ENCODE data around the gene KCNE4.

Gene KCNE4

GRCh38 chr2:223020971-223021675 lies 30.9 kb upstream of the KCNE4 start:
- no peak overlapping the region for H3K9ac ChIP-seq (ENCODE audit: low read depth in 1 of 2, low read length in 2 of 2)
- no peak overlapping the region for H3K27ac ChIP-seq (ENCODE audit: low read depth, low read length)
- no peaks in the 10 kb centered on the region for H3K4me1 ChIP-seq (ENCODE audit: control insufficient read depth in 1 of 2, insufficient read depth in 2 of 2, low read length in 2 of 2)
- H3K4me3 ChIP-seq (ENCODE audit: low read depth in 1 of 2, low read length in 2 of 2), result no peak overlapping the region
- no peaks in the 10 kb centered on the region for H3K9me3 ChIP-seq (ENCODE audit: control insufficient read depth in 1 of 2, low read length in 2 of 2)
- H3K27me3 ChIP-seq (ENCODE audit: control insufficient read depth in 1 of 2, insufficient read depth in 2 of 2, low read length in 2 of 2), result no peaks in the 10 kb centered on the region
- no peaks in the 10 kb centered on the region for H3K36me3 ChIP-seq (ENCODE audit: control insufficient read depth in 1 of 2, insufficient read depth in 2 of 2, low read length in 2 of 2)

DNA sequence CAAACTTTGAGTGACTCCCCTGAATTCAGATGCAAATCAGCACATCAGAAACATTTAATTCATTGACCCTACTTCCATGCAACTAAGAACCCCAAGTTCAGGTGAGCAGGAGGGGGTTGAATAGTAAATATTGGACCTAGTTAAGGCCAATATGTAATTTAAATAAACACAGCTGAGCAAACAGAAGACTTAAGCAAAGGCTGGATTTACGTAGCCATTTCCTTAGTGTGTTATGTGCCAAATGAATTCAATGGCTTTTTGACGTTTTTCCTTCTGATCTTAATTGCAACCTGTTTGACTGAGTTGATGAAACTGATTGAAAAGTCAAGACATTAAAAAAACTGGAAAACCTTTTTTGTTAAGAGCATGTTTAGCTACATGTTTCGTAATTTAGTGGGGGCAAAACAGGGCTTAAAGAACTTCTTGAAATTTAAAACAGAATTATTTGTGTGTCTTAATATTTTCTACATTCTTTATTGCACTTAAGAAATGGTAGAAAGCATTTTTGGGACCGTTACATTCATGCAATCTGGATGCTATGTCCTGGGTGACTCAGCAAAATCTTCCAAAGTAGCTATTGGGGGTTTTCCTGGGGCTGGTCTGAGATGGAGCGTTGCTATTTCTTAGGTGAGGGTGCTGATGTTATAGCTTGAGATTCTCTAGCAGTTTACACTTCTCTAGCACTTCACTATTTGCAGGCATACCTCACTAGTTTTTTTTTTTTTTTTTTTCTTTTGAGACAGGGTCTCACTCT lies 25.5 kb upstream of the KCNE4 start:
- no peaks in the 10 kb centered on the region for H3K36me3 ChIP-seq (ENCODE audit: control insufficient read depth in 1 of 2, insufficient read depth in 2 of 2, low read length in 2 of 2)
- no peak overlapping the region for H3K27ac ChIP-seq (ENCODE audit: low read depth, low read length)
- H3K4me3 ChIP-seq (ENCODE audit: low read depth in 1 of 2, low read length in 2 of 2), result no peak overlapping the region
- H3K9ac ChIP-seq (ENCODE audit: low read depth in 1 of 2, low read length in 2 of 2), result no peak overlapping the region
- no peaks in the 10 kb centered on the region for H3K4me1 ChIP-seq (ENCODE audit: control insufficient read depth in 1 of 2, insufficient read depth in 2 of 2, low read length in 2 of 2)
- H3K9me3 ChIP-seq (ENCODE audit: control insufficient read depth in 1 of 2, low read length in 2 of 2), result no peaks in the 10 kb centered on the region
- H3K27me3 ChIP-seq (ENCODE audit: control insufficient read depth in 1 of 2, insufficient read depth in 2 of 2, low read length in 2 of 2), result no peaks in the 10 kb centered on the region

DNA sequence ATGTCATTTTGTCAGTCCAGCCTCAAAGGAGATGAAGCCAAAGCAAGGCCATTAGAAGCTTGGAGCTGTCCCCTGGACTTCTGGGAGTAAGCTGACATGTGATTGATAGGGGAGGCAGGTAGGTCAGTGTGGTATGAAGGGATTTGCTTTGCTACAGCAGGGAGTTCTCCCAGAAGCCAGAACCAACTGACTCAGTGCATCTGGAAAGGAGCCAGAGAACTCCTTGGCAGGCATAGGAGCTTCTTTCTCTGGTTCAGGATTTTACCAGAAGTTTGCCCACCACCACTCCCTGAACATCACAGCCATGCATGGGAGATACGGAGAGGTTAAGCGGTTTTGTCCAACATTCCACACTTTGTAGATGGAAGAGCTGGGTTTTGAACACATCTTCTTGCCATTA lies 24.5 kb upstream of the KCNE4 start:
- Histone ChIP-seq H3K27me3 (ENCODE audit: control insufficient read depth in 1 of 2, insufficient read depth in 2 of 2, low read length in 2 of 2) (no peaks in the 10 kb centered on the region), H3K36me3 (ENCODE audit: control insufficient read depth in 1 of 2, insufficient read depth in 2 of 2, low read length in 2 of 2) (no peaks in the 10 kb centered on the region), H3K4me1 (ENCODE audit: control insufficient read depth in 1 of 2, insufficient read depth in 2 of 2, low read length in 2 of 2) (no peaks in the 10 kb centered on the region), H3K27ac (ENCODE audit: low read depth, low read length) (no peak overlapping the region), H3K4me3 (ENCODE audit: low read depth in 1 of 2, low read length in 2 of 2) (no peak overlapping the region), H3K9me3 (ENCODE audit: control insufficient read depth in 1 of 2, low read length in 2 of 2) (peaks cover 0 to 5% of the 10 kb centered on the region in 2 donors), H3K9ac (ENCODE audit: low read depth in 1 of 2, low read length in 2 of 2) (no peak overlapping the region)

DNA sequence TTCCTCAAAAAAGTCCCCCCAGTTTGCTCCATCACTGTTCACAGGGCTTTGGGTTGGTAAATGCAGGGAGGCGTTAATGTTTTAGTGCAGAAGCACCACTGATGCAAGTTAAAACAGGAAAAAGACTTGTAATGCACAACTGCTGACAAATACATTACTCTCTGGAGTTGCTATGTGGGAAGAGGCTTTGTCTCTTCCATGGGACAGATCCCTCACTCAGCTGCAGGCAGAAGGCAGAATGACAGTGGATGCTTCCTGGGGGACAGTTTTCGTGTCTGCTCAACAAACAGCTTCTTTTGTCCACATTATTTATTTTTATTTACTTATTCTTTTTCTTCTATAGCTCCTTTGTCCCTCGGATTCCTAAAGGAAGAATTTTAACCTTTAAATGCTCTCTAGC lies 22.7 kb upstream of the KCNE4 start:
- H3K4me3 ChIP-seq (ENCODE audit: low read depth in 1 of 2, low read length in 2 of 2), result no peak overlapping the region

GRCh38 chr2:223032187-223033142 lies 19.5 kb upstream of the KCNE4 start:
- no peak overlapping the region for H3K4me3 ChIP-seq (ENCODE audit: low read depth in 1 of 2, low read length in 2 of 2)
- H3K4me1 ChIP-seq (ENCODE audit: control insufficient read depth in 1 of 2, insufficient read depth in 2 of 2, low read length in 2 of 2), result no peaks in the 10 kb centered on the region
- no peaks in the 10 kb centered on the region for H3K27me3 ChIP-seq (ENCODE audit: control insufficient read depth in 1 of 2, insufficient read depth in 2 of 2, low read length in 2 of 2)
- no peak overlapping the region for H3K27ac ChIP-seq (ENCODE audit: low read depth, low read length)
- H3K9ac ChIP-seq (ENCODE audit: low read depth in 1 of 2, low read length in 2 of 2), result no peak overlapping the region
- no peaks in the 10 kb centered on the region for H3K36me3 ChIP-seq (ENCODE audit: control insufficient read depth in 1 of 2, insufficient read depth in 2 of 2, low read length in 2 of 2)
- peaks cover 0 to 5% of the 10 kb centered on the region in 2 donors for H3K9me3 ChIP-seq (ENCODE audit: control insufficient read depth in 1 of 2, low read length in 2 of 2)

More for the DNA sequence above, 22.7 kb upstream of the KCNE4 start:
- Histone ChIP-seq H3K9ac (ENCODE audit: low read depth in 1 of 2, low read length in 2 of 2) (no peak overlapping the region), H3K9me3 (ENCODE audit: control insufficient read depth in 1 of 2, low read length in 2 of 2) (peaks cover 0 to 5% of the 10 kb centered on the region in 2 donors), H3K27me3 (ENCODE audit: control insufficient read depth in 1 of 2, insufficient read depth in 2 of 2, low read length in 2 of 2) (no peaks in the 10 kb centered on the region), H3K4me1 (ENCODE audit: control insufficient read depth in 1 of 2, insufficient read depth in 2 of 2, low read length in 2 of 2) (no peaks in the 10 kb centered on the region), H3K36me3 (ENCODE audit: control insufficient read depth in 1 of 2, insufficient read depth in 2 of 2, low read length in 2 of 2) (no peaks in the 10 kb centered on the region), H3K27ac (ENCODE audit: low read depth, low read length) (no peak overlapping the region)

DNA sequence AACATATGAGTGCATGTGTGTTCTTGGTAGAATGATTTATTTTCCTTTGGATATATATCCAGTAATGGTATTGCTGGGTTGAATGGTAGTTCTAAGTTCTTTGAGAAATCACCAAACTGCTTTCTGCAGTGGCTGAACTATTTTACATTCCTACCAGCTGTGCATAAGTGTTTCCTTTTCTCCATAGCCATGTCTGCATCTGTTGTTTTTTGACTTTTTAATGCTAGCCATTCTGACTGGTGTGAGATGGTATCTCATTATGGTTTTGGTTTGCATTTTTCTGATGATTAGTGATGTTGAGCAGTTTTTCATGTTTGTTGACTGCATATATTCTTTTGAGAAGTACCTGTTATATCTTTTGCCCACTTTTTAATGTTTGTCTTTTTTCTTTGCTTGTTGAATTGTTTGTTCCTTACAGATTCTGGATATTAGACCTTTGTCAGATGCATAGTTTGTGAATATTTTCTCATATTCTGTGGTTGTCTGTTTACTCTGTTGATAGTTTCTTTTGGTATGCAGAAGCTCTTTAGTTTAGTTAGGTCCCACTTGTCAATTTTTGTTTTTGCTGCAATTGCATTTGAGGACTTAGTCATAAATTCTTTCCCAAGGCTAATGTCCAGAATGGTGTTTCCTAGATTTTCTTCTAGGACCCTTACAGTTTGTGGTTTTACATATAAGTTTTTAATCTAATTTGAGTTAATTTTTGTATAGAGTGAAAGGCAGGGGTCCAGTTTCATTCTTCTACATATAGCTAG lies 17.6 kb upstream of the KCNE4 start:
- peaks cover 0 to 5% of the 10 kb centered on the region in 2 donors for H3K9me3 ChIP-seq (ENCODE audit: control insufficient read depth in 1 of 2, low read length in 2 of 2)
- no peak overlapping the region for H3K9ac ChIP-seq (ENCODE audit: low read depth in 1 of 2, low read length in 2 of 2)
- H3K36me3 ChIP-seq (ENCODE audit: control insufficient read depth in 1 of 2, insufficient read depth in 2 of 2, low read length in 2 of 2), result no peaks in the 10 kb centered on the region
- no peak overlapping the region for H3K27ac ChIP-seq (ENCODE audit: low read depth, low read length)
- no peaks in the 10 kb centered on the region for H3K27me3 ChIP-seq (ENCODE audit: control insufficient read depth in 1 of 2, insufficient read depth in 2 of 2, low read length in 2 of 2)
- H3K4me3 ChIP-seq (ENCODE audit: low read depth in 1 of 2, low read length in 2 of 2), result no peak overlapping the region
- no peaks in the 10 kb centered on the region for H3K4me1 ChIP-seq (ENCODE audit: control insufficient read depth in 1 of 2, insufficient read depth in 2 of 2, low read length in 2 of 2)

GRCh38 chr2:223036790-223037444 lies 15.1 kb upstream of the KCNE4 start:
- no peaks in the 10 kb centered on the region for H3K4me1 ChIP-seq (ENCODE audit: control insufficient read depth in 1 of 2, insufficient read depth in 2 of 2, low read length in 2 of 2)
- no peak overlapping the region for H3K4me3 ChIP-seq (ENCODE audit: low read depth in 1 of 2, low read length in 2 of 2)
- H3K27me3 ChIP-seq (ENCODE audit: control insufficient read depth in 1 of 2, insufficient read depth in 2 of 2, low read length in 2 of 2), result no peaks in the 10 kb centered on the region
- no peaks in the 10 kb centered on the region for H3K36me3 ChIP-seq (ENCODE audit: control insufficient read depth in 1 of 2, insufficient read depth in 2 of 2, low read length in 2 of 2)
- peaks cover 0 to 5% of the 10 kb centered on the region in 2 donors for H3K9me3 ChIP-seq (ENCODE audit: control insufficient read depth in 1 of 2, low read length in 2 of 2)
- no peak overlapping the region for H3K27ac ChIP-seq (ENCODE audit: low read depth, low read length)
- H3K9ac ChIP-seq (ENCODE audit: low read depth in 1 of 2, low read length in 2 of 2), result no peak overlapping the region

- H3K36me3 ChIP-seq (ENCODE audit: control insufficient read depth in 1 of 2, insufficient read depth in 2 of 2, low read length in 2 of 2), result no peaks in the 10 kb centered on the region
- H3K4me1 ChIP-seq (ENCODE audit: control insufficient read depth in 1 of 2, insufficient read depth in 2 of 2, low read length in 2 of 2), result no peaks in the 10 kb centered on the region
- no peak overlapping the region for H3K27ac ChIP-seq (ENCODE audit: low read depth, low read length)
- H3K9ac ChIP-seq (ENCODE audit: low read depth in 1 of 2, low read length in 2 of 2), result no peak overlapping the region
- no peaks in the 10 kb centered on the region for H3K27me3 ChIP-seq (ENCODE audit: control insufficient read depth in 1 of 2, insufficient read depth in 2 of 2, low read length in 2 of 2)
- H3K9me3 ChIP-seq (ENCODE audit: control insufficient read depth in 1 of 2, low read length in 2 of 2), result peaks cover 0 to under 1% of the 10 kb centered on the region in 2 donors
- H3K4me3 ChIP-seq (ENCODE audit: low read depth in 1 of 2, low read length in 2 of 2), result no peak overlapping the region
Measured at GRCh38 chr2:223037445-223037800, 14.6 kb upstream of the KCNE4 start.

DNA sequence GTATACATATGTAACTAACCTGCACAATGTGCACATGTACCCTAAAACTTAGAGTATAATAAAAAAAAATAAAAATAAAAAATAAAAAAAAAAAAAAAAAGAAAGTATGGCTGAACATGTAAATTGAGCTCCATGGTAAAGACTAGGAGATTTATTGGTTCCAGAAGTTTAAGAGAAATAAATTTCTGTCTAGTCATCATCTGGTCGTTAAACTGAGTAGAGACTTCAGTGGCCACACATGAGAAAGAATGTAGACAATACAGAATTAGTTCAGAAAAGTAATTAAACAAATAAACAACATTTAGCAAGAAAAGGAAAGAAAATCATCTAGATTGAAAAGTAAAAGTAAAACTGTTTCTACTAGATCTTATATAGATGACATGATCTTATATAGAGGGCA lies 12.4 kb upstream of the KCNE4 start:
- H3K9ac ChIP-seq (ENCODE audit: low read depth in 1 of 2, low read length in 2 of 2), result no peak overlapping the region
- no peak overlapping the region for H3K4me3 ChIP-seq (ENCODE audit: low read depth in 1 of 2, low read length in 2 of 2)
- no peaks in the 10 kb centered on the region for H3K36me3 ChIP-seq (ENCODE audit: control insufficient read depth in 1 of 2, insufficient read depth in 2 of 2, low read length in 2 of 2)
- H3K9me3 ChIP-seq (ENCODE audit: control insufficient read depth in 1 of 2, low read length in 2 of 2), result no peaks in the 10 kb centered on the region
- H3K4me1 ChIP-seq (ENCODE audit: control insufficient read depth in 1 of 2, insufficient read depth in 2 of 2, low read length in 2 of 2), result no peaks in the 10 kb centered on the region
- H3K27me3 ChIP-seq (ENCODE audit: control insufficient read depth in 1 of 2, insufficient read depth in 2 of 2, low read length in 2 of 2), result no peaks in the 10 kb centered on the region
- H3K27ac ChIP-seq (ENCODE audit: low read depth, low read length), result no peak overlapping the region

Data from duodenal mucosa (tissue), 2 donors.